Measurements from ENCODE around the gene SOCS7.
A peak's percentile ranks its signal among the peaks of the same experiment; 100 is the strongest.

Gene SOCS7

GRCh38 chr17:38338053-38338452 is 13.6 kb upstream of the SOCS7 start:
- no peak for DNase-seq

- DNase-seq = no peak
Measured at GRCh38 chr17:38338535-38338934, 13.1 kb upstream of the SOCS7 start.

- no peak for DNase-seq
Measured at GRCh38 chr17:38339891-38340290, 11.8 kb upstream of the SOCS7 start.

- peak; percentile 49 for DNase-seq
Measured at GRCh38 chr17:38341035-38341721, 10.5 kb upstream of the SOCS7 start.

GRCh38 chr17:38342886-38343607 is 8.6 kb upstream of the SOCS7 start:
- no peak for DNase-seq

GRCh38 chr17:38343608-38344419 is 7.8 kb upstream of the SOCS7 start, which contains the start of gene GPR179:
Gene GPR179 (minus strand): TSS chr17:38343956. CDS start chr17:38343789, 167 bp downstream.
- no peak for DNase-seq

- no peak for DNase-seq
Measured at GRCh38 chr17:38344420-38344745, 7.3 kb upstream of the SOCS7 start.

- DNase-seq = no peak
Measured at GRCh38 chr17:38345743-38346142, 5.9 kb upstream of the SOCS7 start.

GRCh38 chr17:38349097-38349730 is 2.4 kb upstream of the SOCS7 start:
- DNase-seq = peak; percentile 91

GRCh38 chr17:38350035-38350434 is 1.6 kb upstream of the SOCS7 start:
- DNase-seq = no peak

GRCh38 chr17:38352245-38353085 is 821 bp downstream of the SOCS7 start:
- DNase-seq = peak; percentile 50

- no peak for DNase-seq
Measured at GRCh38 chr17:38353086-38353604, 1.5 kb downstream of the SOCS7 start.

- DNase-seq = no peak
Measured at GRCh38 chr17:38353668-38354067, 2.0 kb downstream of the SOCS7 start.

- DNase-seq = no peak
Measured at GRCh38 chr17:38354466-38354865, 2.8 kb downstream of the SOCS7 start.

- no peak for DNase-seq
Measured at GRCh38 chr17:38355251-38355650, 3.6 kb downstream of the SOCS7 start.

GRCh38 chr17:38357486-38358123 is 6.0 kb downstream of the SOCS7 start:
- peak; percentile 50 for DNase-seq

GRCh38 chr17:38358586-38359513 is 7.2 kb downstream of the SOCS7 start:
- no peak for DNase-seq

GRCh38 chr17:38361694-38362465 is 10.2 kb downstream of the SOCS7 start:
- DNase-seq = no peak

GRCh38 chr17:38363016-38363415 is 11.4 kb downstream of the SOCS7 start:
- no peak for DNase-seq

All from femur (tissue), 1 donor.